Measurements from ENCODE around the gene SHTN1. TPM values are rescaled to one million over a fixed set of nuclear protein-coding genes. Genes with fewer than 3 reads are reported as not detected.

Gene SHTN1
- total and polyA plus RNA-seq, 2 experiments from 2014 or later: 6.7 to 8.0 TPM

DNA sequence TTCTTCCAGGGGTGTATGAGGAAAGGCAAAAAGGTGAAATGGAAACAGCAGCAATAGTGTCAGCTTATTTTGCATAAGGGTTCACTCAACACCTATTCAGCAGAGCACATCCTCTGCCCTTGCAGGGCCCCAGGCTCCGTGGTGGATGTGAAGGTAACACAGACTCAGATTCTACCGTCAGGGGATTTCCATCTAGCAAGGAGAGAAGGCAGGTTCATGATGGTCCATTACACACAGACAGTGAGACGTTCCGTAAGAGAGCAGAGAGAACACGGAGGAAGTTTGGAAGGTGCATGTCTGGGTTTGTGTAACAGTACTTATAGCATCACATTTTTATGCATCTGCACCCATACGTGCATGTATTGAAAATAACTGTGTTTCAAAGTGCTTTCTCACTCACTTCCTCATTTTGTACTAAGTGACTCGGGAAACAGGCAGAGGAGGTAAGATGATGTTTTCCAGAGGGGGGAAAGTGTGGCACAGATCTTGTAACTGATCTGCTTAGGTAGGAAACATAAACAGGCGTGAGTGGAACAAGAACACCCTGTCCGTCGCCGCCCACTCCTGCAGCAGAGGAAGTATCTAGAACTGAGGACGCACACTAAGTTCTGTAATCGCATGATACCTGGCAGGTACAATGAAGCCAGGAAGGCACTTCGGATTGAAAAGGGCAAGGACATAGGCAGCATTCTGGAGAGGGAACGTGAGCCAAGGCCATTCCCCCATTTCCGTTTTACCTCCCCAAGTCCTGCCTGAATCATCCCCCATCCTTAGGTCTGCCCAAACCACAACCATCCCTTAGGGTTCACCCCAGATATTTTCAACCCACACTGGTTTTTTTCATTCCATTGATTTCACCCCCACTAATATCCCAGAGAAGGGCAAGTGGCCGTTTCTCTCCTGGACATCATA, 156.7 kb downstream of the SHTN1 start:
- no peaks in the 10 kb centered on the region for H3K9me2 ChIP-seq (ENCODE audit: insufficient read depth)
- H2AFZ ChIP-seq: peak overlapping the region; percentile 97
- Mint-ChIP-seq H3K27ac (peak overlapping the region; percentile 59), H3K36me3 (ENCODE audit: low read depth) (no peaks in the 10 kb centered on the region), H3K4me1 (peaks cover 40% of the 10 kb centered on the region), H3K4me3 (peak overlapping the region; percentile 89), H3K9me3 (no peaks in the 10 kb centered on the region), H3K27me3 (ENCODE audit: insufficient read depth, low read depth, poor library complexity) (peaks cover 8% of the 10 kb centered on the region)
- H4K20me1 ChIP-seq (replicated peaks; ENCODE audit: insufficient read depth): no peaks in the 10 kb centered on the region
- peaks cover 40% of the 10 kb centered on the region for H3K4me1 ChIP-seq (ENCODE audit: insufficient read depth)
- ATAC-seq: no peak
- H3F3A ChIP-seq (replicated peaks; ENCODE audit: low read depth): peaks cover 7% of the 10 kb centered on the region; the same call in 1 of the 2 replicates
- peak overlapping the region; percentile 82; the same call in 1 of the 2 replicates for H3K27ac ChIP-seq (ENCODE audit: low read depth)
- H3K36me3 ChIP-seq (ENCODE audit: insufficient read depth): no peaks in the 10 kb centered on the region
- no peak for TF ChIP-seq JUNB (IDR thresholded peaks at IDR 0.05; ENCODE audit: unreplicated experiment)
- TF ChIP-seq CREB1 (CRISPR knock-in tag; IDR thresholded peaks at IDR 0.05; ENCODE audit: low read depth): no peak
- TF ChIP-seq, protein P1, sequence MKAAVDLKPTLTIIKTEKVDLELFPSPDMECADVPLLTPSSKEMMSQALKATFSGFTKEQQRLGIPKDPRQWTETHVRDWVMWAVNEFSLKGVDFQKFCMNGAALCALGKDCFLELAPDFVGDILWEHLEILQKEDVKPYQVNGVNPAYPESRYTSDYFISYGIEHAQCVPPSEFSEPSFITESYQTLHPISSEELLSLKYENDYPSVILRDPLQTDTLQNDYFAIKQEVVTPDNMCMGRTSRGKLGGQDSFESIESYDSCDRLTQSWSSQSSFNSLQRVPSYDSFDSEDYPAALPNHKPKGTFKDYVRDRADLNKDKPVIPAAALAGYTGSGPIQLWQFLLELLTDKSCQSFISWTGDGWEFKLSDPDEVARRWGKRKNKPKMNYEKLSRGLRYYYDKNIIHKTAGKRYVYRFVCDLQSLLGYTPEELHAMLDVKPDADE (IDR thresholded peaks at IDR 0.05): no peak
- no peak for TF ChIP-seq POLR2AphosphoS5 (IDR thresholded peaks at IDR 0.05; ENCODE audit: low read depth)
- TF ChIP-seq ZNF331 (CRISPR knock-in tag; IDR thresholded peaks at IDR 0.05; ENCODE audit: low read depth): no peak
- TF ChIP-seq, protein P2, sequence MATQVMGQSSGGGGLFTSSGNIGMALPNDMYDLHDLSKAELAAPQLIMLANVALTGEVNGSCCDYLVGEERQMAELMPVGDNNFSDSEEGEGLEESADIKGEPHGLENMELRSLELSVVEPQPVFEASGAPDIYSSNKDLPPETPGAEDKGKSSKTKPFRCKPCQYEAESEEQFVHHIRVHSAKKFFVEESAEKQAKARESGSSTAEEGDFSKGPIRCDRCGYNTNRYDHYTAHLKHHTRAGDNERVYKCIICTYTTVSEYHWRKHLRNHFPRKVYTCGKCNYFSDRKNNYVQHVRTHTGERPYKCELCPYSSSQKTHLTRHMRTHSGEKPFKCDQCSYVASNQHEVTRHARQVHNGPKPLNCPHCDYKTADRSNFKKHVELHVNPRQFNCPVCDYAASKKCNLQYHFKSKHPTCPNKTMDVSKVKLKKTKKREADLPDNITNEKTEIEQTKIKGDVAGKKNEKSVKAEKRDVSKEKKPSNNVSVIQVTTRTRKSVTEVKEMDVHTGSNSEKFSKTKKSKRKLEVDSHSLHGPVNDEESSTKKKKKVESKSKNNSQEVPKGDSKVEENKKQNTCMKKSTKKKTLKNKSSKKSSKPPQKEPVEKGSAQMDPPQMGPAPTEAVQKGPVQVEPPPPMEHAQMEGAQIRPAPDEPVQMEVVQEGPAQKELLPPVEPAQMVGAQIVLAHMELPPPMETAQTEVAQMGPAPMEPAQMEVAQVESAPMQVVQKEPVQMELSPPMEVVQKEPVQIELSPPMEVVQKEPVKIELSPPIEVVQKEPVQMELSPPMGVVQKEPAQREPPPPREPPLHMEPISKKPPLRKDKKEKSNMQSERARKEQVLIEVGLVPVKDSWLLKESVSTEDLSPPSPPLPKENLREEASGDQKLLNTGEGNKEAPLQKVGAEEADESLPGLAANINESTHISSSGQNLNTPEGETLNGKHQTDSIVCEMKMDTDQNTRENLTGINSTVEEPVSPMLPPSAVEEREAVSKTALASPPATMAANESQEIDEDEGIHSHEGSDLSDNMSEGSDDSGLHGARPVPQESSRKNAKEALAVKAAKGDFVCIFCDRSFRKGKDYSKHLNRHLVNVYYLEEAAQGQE (IDR thresholded peaks at IDR 0.05; ENCODE audit: unreplicated experiment): no peak
- TF ChIP-seq STAT1 (IDR thresholded peaks at IDR 0.05; ENCODE audit: unreplicated experiment): no peak
- TF ChIP-seq EZH2phosphoT487 (IDR thresholded peaks at IDR 0.05; ENCODE audit: unreplicated experiment): no peak
- TF ChIP-seq, protein P3, sequence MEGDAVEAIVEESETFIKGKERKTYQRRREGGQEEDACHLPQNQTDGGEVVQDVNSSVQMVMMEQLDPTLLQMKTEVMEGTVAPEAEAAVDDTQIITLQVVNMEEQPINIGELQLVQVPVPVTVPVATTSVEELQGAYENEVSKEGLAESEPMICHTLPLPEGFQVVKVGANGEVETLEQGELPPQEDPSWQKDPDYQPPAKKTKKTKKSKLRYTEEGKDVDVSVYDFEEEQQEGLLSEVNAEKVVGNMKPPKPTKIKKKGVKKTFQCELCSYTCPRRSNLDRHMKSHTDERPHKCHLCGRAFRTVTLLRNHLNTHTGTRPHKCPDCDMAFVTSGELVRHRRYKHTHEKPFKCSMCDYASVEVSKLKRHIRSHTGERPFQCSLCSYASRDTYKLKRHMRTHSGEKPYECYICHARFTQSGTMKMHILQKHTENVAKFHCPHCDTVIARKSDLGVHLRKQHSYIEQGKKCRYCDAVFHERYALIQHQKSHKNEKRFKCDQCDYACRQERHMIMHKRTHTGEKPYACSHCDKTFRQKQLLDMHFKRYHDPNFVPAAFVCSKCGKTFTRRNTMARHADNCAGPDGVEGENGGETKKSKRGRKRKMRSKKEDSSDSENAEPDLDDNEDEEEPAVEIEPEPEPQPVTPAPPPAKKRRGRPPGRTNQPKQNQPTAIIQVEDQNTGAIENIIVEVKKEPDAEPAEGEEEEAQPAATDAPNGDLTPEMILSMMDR (conservative IDR thresholded peaks at IDR 0.05; ENCODE audit: low read depth in 2 of 2): no peak
- TF ChIP-seq ZNF114 (CRISPR knock-in tag; IDR thresholded peaks at IDR 0.05): no peak
- TF ChIP-seq NANOG (IDR thresholded peaks at IDR 0.05; ENCODE audit: borderline replicate concordance): no peak
- TF ChIP-seq, protein P4, sequence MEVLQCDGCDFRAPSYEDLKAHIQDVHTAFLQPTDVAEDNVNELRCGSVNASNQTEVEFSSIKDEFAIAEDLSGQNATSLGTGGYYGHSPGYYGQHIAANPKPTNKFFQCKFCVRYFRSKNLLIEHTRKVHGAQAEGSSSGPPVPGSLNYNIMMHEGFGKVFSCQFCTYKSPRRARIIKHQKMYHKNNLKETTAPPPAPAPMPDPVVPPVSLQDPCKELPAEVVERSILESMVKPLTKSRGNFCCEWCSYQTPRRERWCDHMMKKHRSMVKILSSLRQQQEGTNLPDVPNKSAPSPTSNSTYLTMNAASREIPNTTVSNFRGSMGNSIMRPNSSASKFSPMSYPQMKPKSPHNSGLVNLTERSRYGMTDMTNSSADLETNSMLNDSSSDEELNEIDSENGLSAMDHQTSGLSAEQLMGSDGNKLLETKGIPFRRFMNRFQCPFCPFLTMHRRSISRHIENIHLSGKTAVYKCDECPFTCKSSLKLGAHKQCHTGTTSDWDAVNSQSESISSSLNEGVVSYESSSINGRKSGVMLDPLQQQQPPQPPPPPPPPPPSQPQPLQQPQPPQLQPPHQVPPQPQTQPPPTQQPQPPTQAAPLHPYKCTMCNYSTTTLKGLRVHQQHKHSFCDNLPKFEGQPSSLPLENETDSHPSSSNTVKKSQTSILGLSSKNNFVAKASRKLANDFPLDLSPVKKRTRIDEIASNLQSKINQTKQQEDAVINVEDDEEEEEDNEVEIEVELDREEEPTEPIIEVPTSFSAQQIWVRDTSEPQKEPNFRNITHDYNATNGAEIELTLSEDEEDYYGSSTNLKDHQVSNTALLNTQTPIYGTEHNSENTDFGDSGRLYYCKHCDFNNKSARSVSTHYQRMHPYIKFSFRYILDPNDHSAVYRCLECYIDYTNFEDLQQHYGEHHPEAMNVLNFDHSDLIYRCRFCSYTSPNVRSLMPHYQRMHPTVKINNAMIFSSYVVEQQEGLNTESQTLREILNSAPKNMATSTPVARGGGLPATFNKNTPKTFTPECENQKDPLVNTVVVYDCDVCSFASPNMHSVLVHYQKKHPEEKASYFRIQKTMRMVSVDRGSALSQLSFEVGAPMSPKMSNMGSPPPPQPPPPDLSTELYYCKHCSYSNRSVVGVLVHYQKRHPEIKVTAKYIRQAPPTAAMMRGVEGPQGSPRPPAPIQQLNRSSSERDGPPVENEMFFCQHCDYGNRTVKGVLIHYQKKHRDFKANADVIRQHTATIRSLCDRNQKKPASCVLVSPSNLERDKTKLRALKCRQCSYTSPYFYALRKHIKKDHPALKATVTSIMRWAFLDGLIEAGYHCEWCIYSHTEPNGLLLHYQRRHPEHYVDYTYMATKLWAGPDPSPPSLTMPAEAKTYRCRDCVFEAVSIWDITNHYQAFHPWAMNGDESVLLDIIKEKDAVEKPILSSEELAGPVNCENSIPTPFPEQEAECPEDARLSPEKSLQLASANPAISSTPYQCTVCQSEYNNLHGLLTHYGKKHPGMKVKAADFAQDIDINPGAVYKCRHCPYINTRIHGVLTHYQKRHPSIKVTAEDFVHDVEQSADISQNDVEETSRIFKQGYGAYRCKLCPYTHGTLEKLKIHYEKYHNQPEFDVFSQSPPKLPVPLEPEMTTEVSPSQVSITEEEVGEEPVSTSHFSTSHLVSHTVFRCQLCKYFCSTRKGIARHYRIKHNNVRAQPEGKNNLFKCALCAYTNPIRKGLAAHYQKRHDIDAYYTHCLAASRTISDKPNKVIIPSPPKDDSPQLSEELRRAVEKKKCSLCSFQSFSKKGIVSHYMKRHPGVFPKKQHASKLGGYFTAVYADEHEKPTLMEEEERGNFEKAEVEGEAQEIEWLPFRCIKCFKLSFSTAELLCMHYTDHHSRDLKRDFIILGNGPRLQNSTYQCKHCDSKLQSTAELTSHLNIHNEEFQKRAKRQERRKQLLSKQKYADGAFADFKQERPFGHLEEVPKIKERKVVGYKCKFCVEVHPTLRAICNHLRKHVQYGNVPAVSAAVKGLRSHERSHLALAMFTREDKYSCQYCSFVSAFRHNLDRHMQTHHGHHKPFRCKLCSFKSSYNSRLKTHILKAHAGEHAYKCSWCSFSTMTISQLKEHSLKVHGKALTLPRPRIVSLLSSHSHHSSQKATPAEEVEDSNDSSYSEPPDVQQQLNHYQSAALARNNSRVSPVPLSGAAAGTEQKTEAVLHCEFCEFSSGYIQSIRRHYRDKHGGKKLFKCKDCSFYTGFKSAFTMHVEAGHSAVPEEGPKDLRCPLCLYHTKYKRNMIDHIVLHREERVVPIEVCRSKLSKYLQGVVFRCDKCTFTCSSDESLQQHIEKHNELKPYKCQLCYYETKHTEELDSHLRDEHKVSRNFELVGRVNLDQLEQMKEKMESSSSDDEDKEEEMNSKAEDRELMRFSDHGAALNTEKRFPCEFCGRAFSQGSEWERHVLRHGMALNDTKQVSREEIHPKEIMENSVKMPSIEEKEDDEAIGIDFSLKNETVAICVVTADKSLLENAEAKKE (CRISPR knock-in tag; IDR thresholded peaks at IDR 0.05): no peak
- TF ChIP-seq EZH2 (IDR thresholded peaks at IDR 0.05; ENCODE audit: low read depth, unreplicated experiment): no peak
- H3K4me2 ChIP-seq: peak overlapping the region; percentile 92
- H3K27me3 ChIP-seq (ENCODE audit: insufficient read depth): peaks cover 12% of the 10 kb centered on the region; the same call in 1 of the 2 replicates
- H3K79me2 ChIP-seq (replicated peaks; ENCODE audit: insufficient read depth): no peaks in the 10 kb centered on the region
- DNase-seq (ENCODE audit: low spot score): peak; percentile 27
- peak overlapping the region; percentile 75 for H3K4me3 ChIP-seq
